NCI-H2029 (cell line): ENCODE results near the gene WASF3.
"Not testable (repeated sequence)": the region's sequence is repeated elsewhere in the genome, so short reads cannot be mapped to it uniquely, and the experiment has no call there.

Experiments used
- DNase-seq: peaks from one replicate; lab custom pipeline; 2025; lab: John Stamatoyannopoulos, UW

Gene WASF3

DNA sequence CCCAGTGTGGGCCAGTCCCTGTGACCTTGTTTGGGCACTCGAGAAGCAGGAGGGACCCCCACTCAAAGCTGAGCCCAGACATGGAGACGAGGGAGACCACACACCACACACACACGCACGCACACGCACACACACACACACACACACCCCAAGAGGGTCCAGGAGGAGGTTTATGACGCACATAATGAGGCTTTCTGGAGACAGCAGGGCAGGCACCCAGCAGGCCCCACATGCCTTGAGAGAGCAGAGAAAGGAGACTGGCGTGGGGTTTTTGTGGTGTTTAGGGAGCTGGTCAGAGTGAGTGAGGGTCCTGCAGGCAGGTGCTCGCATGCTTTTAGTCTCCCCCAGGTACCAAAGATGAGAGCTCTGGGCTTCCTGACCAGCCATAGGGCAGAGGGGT lies 160.7 kb downstream of the WASF3 start:
- DNase-seq = no peak

DNA sequence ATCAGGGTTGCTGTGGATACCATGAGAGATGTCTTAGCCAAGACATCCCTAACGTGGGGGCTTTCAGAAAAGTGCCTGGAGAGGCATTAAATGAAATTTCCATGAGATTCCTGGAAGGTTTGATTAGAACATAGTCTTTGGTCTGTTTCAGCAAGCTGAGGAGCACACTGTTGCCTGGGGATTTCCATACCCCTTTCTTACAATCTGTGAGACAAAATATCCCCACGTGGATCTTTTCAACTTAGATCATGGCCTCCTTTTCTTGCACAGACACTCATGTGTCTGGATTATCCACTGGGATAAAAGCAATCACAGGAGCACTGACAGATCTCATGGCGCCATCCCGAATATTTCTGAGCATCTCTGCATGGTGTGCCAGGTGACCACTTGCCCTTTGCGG lies 161.4 kb downstream of the WASF3 start:
- DNase-seq = no peak

DNA sequence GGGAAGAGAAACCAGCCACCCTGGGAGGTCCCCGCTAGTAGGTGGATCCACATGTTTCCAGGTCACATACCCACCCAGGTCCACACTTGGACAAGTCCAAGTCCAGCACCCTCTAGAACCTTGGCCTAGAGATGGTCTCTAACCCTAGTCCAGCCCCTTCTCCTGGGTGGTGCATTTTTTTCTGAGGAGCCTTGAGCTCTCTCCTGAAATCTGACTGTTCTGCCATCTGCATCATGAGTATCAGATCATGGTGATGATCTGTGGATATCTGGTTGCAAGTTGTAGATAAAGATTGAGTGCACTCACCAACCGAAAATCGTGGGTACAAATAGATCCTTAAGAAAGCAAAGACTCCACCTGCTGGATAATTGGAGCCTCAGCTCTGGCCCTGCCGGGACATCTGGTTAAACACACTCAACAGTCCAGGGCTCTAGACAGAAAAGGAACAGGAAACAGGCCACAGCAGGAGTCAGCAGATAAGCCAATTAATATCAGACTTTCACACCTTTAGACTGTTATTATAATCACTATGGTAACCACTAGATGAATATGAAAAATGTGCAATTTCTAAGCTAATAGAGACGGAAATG lies 162.0 kb downstream of the WASF3 start:
- peak; percentile 37 for DNase-seq

DNA sequence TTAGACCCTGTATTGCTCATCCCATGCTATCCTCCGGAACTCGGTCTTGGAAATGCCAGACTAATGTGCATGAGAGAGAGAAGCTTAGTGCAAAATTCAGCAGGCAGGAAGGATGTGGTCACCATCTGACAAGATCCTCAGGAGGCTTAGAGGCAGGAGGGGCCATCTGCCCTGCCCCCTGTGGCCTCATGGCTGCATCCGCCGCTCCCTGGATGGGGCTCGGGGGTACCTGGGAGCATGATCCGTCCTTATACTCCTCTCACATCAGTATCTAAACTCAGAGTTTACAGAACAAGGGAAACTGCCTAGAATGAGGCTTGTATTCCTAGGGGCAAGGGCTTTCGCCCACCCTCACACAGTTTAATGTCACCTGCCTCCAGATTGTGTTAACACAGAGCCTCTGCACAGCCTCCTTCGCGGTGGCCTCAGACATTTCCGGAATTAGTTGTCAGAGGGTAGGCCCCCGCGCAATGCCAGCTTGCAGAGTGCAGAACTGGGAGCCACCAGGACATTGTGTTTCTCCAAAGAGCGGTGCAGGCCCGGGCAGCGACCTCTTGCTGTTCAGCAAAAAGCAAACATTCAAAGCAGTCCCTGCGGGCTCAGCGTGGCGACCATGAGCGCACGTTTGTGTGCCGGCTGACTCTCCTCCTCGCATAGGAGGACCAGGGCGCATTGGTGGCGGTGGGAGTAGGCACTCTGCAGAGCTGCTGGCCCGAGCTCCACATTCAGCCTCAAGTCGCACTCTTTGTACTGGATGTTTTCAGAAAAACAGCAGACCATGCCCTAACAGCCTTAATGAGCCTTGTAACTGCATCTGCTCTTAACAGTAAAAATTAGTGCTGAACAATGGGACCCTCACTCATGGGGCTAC lies 164.0 kb downstream of the WASF3 start:
- DNase-seq = no peak

DNA sequence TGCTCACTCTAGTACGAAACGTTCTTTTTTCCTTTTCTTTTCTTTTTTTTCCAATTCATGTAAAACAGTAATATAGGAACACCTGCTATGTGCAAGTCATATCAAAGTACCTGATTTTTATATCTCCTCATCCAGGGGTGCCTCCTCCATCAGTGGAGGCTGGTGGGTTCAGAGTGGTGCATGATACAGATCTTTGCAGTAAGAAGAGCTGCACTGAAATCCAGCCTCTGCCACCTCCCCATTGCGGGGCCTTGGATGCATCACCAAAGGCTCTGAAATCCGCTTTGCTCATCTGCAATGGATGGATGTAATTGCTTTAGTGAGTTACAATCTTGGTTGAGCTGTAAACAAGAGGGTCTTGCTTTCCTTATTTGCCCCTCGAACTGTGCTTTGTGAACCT lies 164.8 kb downstream of the WASF3 start:
- no peak for DNase-seq

DNA sequence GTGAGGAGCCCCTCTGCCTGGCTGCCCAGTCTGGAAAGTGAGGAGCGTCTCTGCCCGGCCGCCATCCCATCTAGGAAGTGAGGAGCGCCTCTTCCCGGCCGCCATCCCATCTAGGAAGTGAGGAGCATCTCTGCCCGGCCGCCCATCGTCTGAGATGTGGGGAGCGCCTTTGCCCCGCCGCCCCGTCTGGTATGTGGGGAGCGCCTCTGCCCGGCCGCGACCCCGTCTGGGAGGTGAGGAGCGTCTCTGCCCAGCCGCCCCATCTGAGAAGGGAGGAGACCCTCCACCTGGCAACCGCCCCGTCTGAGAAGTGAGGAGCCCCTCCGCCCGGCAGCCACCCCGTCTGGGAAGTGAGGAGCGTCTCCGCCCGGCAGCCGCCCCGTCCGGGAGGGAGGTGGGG lies 166.1 kb downstream of the WASF3 start:
- not testable (repeated sequence) for DNase-seq

DNA sequence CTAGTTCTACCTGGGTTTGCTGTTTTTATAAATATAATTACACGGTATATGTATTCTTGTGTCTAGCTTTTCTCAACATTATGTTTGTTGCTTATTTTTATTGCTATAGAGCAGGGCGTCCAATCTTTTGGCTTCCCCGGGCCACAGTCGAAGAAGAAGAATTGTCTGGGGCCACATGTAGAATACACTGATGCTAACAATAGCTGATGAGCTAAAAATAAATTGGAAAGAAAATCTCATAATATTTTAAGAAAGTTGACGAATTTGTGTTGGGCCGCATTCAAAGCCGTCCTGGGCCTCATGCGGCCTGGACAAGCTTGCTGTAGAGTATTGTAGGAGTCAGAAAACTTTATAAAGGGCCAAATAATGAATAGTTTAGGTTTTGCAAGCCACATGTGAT lies 169.2 kb downstream of the WASF3 start:
- DNase-seq = no peak

DNA sequence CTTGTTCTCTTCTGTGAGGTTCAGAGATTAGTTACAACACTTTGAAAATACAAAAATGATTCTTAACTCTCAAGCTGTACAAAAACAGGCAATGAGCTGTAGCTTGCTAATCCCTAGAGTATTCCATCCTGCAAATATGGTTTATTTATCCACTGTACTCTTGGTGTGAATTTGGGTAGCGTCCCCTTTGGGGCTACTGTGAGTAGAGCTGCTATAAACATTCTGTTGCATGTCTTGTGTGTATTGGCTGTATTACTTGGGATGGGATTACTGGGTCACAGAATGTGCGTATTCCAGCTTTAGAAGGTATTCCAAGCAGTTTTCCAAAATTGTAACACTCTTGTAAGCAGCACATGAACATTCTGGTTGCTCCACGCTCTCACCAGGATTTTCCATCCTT lies 169.6 kb downstream of the WASF3 start:
- no peak for DNase-seq

DNA sequence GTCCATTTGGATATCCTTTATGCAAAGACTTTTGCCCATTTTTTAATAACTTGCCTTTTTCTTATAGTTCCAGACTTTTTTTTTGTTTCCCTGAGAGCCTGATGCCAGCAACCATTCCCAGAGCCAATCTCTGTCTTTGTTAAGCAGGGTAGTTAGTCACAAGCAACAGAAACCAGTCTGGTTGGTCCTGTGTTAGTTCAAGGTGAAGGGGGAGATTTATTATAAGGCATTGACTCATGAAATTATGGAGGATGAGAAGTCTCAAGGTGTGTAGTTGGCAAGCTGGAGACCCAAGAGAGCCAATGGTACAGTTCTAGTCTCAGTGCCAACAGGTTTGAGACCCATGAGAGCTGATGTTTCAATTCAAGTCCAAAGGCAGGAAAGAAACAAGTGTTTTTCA lies 170.2 kb downstream of the WASF3 start:
- DNase-seq = no peak

DNA sequence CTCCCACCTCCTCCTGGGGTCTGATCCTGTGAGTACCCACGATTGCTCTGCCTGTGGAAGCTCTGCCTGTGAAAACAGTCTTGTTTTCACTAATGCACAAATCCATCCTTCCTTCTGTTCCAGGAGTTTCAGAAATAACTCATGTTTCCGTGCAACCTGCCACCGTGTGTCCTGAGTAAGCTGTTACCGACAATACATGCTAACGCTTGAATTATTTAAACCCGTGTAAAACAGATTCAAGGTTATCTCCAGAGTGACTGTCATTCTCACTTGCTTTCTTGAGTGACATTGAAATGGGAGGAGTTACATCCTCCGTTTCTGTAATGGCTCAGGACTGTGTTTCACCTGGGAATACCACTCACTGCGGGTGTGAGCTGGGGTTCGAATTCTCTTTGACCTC lies 178.2 kb downstream of the WASF3 start:
- no peak for DNase-seq
